ENCODE measurements around the gene POM121L2. TPM values are rescaled to one million over a fixed set of nuclear protein-coding genes. Genes with fewer than 3 reads are reported as not detected.

POM121L2 gene
- total RNA-seq, 1 donor from 2014 or later: not detected

DNA sequence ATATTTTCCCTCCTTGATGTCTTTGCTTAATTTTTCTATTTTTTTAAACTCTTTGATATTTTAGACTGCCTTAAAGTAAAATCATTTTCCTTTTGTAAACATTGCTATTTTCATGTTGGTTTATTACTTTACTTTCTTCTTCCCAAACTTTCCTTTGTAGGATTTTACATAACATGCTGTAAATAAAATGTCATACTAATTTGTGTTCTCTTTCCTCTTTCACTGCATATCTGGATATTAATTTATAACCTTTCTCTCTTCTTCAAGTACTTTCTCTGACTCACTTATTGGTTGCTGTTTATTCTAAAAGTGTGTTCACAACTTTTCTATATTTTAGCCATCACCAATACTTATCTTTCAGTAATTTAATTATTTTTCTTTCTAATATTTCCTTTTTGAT lies 9.3 kb upstream of the POM121L2 start:
- Mint-ChIP-seq H3K27me3 (ENCODE audit: unreplicated experiment) (no peaks in the 10 kb centered on the region), H3K36me3 (ENCODE audit: unreplicated experiment) (no peaks in the 10 kb centered on the region), H3K4me3 (ENCODE audit: unreplicated experiment) (no peak overlapping the region), H3K9me3 (ENCODE audit: unreplicated experiment) (no peaks in the 10 kb centered on the region), H3K4me1 (ENCODE audit: low read depth, unreplicated experiment) (peaks cover 4% of the 10 kb centered on the region), H3K27ac (ENCODE audit: unreplicated experiment) (no peak overlapping the region)
- no peak for DNase-seq
- TF ChIP-seq, protein P1, sequence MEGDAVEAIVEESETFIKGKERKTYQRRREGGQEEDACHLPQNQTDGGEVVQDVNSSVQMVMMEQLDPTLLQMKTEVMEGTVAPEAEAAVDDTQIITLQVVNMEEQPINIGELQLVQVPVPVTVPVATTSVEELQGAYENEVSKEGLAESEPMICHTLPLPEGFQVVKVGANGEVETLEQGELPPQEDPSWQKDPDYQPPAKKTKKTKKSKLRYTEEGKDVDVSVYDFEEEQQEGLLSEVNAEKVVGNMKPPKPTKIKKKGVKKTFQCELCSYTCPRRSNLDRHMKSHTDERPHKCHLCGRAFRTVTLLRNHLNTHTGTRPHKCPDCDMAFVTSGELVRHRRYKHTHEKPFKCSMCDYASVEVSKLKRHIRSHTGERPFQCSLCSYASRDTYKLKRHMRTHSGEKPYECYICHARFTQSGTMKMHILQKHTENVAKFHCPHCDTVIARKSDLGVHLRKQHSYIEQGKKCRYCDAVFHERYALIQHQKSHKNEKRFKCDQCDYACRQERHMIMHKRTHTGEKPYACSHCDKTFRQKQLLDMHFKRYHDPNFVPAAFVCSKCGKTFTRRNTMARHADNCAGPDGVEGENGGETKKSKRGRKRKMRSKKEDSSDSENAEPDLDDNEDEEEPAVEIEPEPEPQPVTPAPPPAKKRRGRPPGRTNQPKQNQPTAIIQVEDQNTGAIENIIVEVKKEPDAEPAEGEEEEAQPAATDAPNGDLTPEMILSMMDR (IDR thresholded peaks at IDR 0.05; ENCODE audit: partially characterized antibody, unreplicated experiment): no peak

DNA sequence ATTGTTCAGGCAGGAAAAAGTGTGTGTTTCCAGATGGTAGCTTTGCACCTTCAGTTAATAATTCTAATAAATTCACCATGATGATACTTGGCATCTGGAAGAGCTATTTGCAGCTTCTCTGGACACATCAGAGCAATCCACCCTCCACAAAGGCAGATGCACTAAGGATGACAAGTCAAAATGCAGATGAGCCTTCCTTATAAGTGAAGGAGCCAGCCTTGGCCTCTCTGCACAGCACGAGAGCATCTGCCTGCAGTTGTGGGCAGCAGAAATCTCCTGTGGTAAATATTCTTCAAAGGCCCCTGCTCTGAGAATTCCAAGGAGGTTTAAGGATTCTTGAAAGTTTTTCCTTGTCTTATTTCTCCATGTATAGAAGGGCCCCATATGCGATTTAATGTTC lies 6.9 kb upstream of the POM121L2 start:
- Mint-ChIP-seq H3K36me3 (ENCODE audit: unreplicated experiment) (no peaks in the 10 kb centered on the region), H3K27ac (ENCODE audit: unreplicated experiment) (no peak overlapping the region), H3K4me1 (ENCODE audit: low read depth, unreplicated experiment) (peaks cover 4% of the 10 kb centered on the region), H3K27me3 (ENCODE audit: unreplicated experiment) (no peaks in the 10 kb centered on the region), H3K4me3 (ENCODE audit: unreplicated experiment) (no peak overlapping the region), H3K9me3 (ENCODE audit: unreplicated experiment) (no peaks in the 10 kb centered on the region)
- TF ChIP-seq, protein P1 (IDR thresholded peaks at IDR 0.05; ENCODE audit: partially characterized antibody, unreplicated experiment): no peak
- no peak for DNase-seq

- Mint-ChIP-seq H3K27me3 (ENCODE audit: unreplicated experiment) (peaks cover 17% of the 10 kb centered on the region), H3K36me3 (ENCODE audit: unreplicated experiment) (peaks cover 7% of the 10 kb centered on the region), H3K27ac (ENCODE audit: unreplicated experiment) (no peak overlapping the region), H3K4me1 (ENCODE audit: low read depth, unreplicated experiment) (no peaks in the 10 kb centered on the region), H3K4me3 (ENCODE audit: unreplicated experiment) (no peak overlapping the region), H3K9me3 (ENCODE audit: unreplicated experiment) (peaks cover 11% of the 10 kb centered on the region)
- TF ChIP-seq, protein P1 (IDR thresholded peaks at IDR 0.05; ENCODE audit: partially characterized antibody, unreplicated experiment): no peak
- no peak for DNase-seq
Measured at GRCh38 chr6:27314046-27314445, 2.0 kb upstream of the POM121L2 start.

GRCh38 chr6:27312950-27313271 lies 838 bp upstream of the POM121L2 start:
- H3K36me3 Mint-ChIP-seq (ENCODE audit: unreplicated experiment): peaks cover 7% of the 10 kb centered on the region
- H3K27me3 Mint-ChIP-seq (ENCODE audit: unreplicated experiment): peaks cover 17% of the 10 kb centered on the region
- no peak for DNase-seq
- H3K9me3 Mint-ChIP-seq (ENCODE audit: unreplicated experiment): peaks cover 11% of the 10 kb centered on the region
- H3K4me1 Mint-ChIP-seq (ENCODE audit: low read depth, unreplicated experiment): no peaks in the 10 kb centered on the region
- H3K27ac Mint-ChIP-seq (ENCODE audit: unreplicated experiment): no peak overlapping the region
- TF ChIP-seq, protein P1 (IDR thresholded peaks at IDR 0.05; ENCODE audit: partially characterized antibody, unreplicated experiment): peak; percentile 5
- peak overlapping the region; percentile 92 for H3K4me3 Mint-ChIP-seq (ENCODE audit: unreplicated experiment)

GRCh38 chr6:27311806-27312145 lies 297 bp downstream of the POM121L2 start:
- no peak for DNase-seq
- TF ChIP-seq, protein P1 (IDR thresholded peaks at IDR 0.05; ENCODE audit: partially characterized antibody, unreplicated experiment): no peak
- H3K4me1 Mint-ChIP-seq (ENCODE audit: low read depth, unreplicated experiment): no peaks in the 10 kb centered on the region
- no peak overlapping the region for H3K27ac Mint-ChIP-seq (ENCODE audit: unreplicated experiment)
- peaks cover 20% of the 10 kb centered on the region for H3K27me3 Mint-ChIP-seq (ENCODE audit: unreplicated experiment)
- H3K36me3 Mint-ChIP-seq (ENCODE audit: unreplicated experiment): peaks cover 7% of the 10 kb centered on the region
- peaks cover 11% of the 10 kb centered on the region for H3K9me3 Mint-ChIP-seq (ENCODE audit: unreplicated experiment)
- peak overlapping the region; percentile 92 for H3K4me3 Mint-ChIP-seq (ENCODE audit: unreplicated experiment)

Data from glutamatergic neuron (in vitro differentiated cells).